H1 (cell line): ENCODE measurements around the gene FAM53A. TPM values are rescaled to one million over a fixed set of nuclear protein-coding genes. Genes with fewer than 3 reads are reported as not detected.

Source experiments
- CTCF ChIA-PET: fragments of 300-600 bp; sonication (Branson Sonifier 250); formaldehyde crosslinking; loops from one replicate; lab custom pipeline; 2021; ENCODE audit not compliant: partially characterized antibody; lab: Charles Lee
- POLR2A ChIA-PET: fragments of 300-600 bp; sonication (Branson Sonifier 250); formaldehyde crosslinking; loops from one replicate; lab custom pipeline; 2021; ENCODE audit warnings: inconsistent platforms; ENCODE audit not compliant: partially characterized antibody; lab: Charles Lee
- DNase-seq, 2 experiments: peaks; one replicate each; pipeline versions ENCODE4 v3.0.0 to v3.0.0-alpha.2; 2010 to 2022; ENCODE audit warnings: low spot score in 2 of 2, low read depth in 1 of 2, mixed read lengths in 1 of 2
- FAIRE-seq: peaks from 2 replicates; lab custom pipeline; 2011; peaks lifted over from hg19 to GRCh38; lab: Jason Lieb, UNC
- H2AFZ ChIP-seq: 2 replicates; pipeline ENCODE4 v1.8.1; 2012; ENCODE audit warnings: low read length, inconsistent platforms
- H2AK5ac ChIP-seq: 2 replicates; pipeline ENCODE4 v1.6.1; 2013; ENCODE audit warnings: low read depth, low read length
- H2BK120ac ChIP-seq: replicated peaks from 2 replicates; pipeline ENCODE3; 2013; ENCODE audit warnings: low read depth, low read length, inconsistent platforms
- H2BK12ac ChIP-seq: 2 replicates; pipeline ENCODE4 v1.6.1; 2013; ENCODE audit warnings: low read depth, low read length
- H2BK15ac ChIP-seq: 2 replicates; pipeline ENCODE4 v1.6.1; 2013; ENCODE audit warnings: low read length
- H2BK20ac ChIP-seq: 2 replicates; pipeline ENCODE4 v1.6.1; 2013; ENCODE audit warnings: low read length
- H2BK5ac ChIP-seq: 2 replicates; pipeline ENCODE4 v1.6.1; 2013; ENCODE audit warnings: low read depth, low read length
- H3K14ac ChIP-seq: 2 replicates; pipeline ENCODE4 v1.6.1; 2013; ENCODE audit warnings: inconsistent platforms; ENCODE audit not compliant: insufficient read length
- H3K18ac ChIP-seq: 2 replicates; pipeline ENCODE4 v1.6.1; 2013; ENCODE audit warnings: low read length; ENCODE audit errors: extremely low read depth
- H3K23ac ChIP-seq: 2 replicates; pipeline ENCODE4 v1.6.1; 2013; ENCODE audit warnings: inconsistent platforms; ENCODE audit not compliant: insufficient read length
- H3K23me2 ChIP-seq: 2 replicates; pipeline ENCODE4 v1.6.1; 2013; ENCODE audit warnings: low read depth, low read length
- H3K27ac ChIP-seq: 2 replicates; pipeline ENCODE4 v1.6.1; 2011; ENCODE audit warnings: low read depth, low read length, inconsistent platforms
- H3K27me3 ChIP-seq, 4 experiments: replicated peaks in 1 of 4; 1 replicate in 1 of 4; 2 replicates in 3 of 4; pipeline versions ENCODE4 v1.6.1 to v1.8.1; 2011 to 2013; ENCODE audit warnings: low read length in 3 of 4, mild to moderate bottlenecking in 3 of 4, inconsistent platforms in 2 of 4, mixed read lengths in 2 of 4, moderate library complexity in 1 of 4; ENCODE audit not compliant: control insufficient read depth in 3 of 4, insufficient read depth in 3 of 4; ENCODE audit errors: extremely low read depth in 1 of 4
- H3K36me3 ChIP-seq, 4 experiments: 2 replicates each; pipeline versions ENCODE4 v1.6.1 to v1.8.1; 2011 to 2013; ENCODE audit warnings: mild to moderate bottlenecking in 4 of 4, low read length in 3 of 4, moderate library complexity in 2 of 4, control low read depth in 1 of 4, inconsistent platforms in 1 of 4; ENCODE audit not compliant: insufficient read depth in 4 of 4, control insufficient read depth in 2 of 4
- H3K4ac ChIP-seq: replicated peaks from 2 replicates; pipeline ENCODE3; 2013; ENCODE audit warnings: low read length, low read depth, mixed read lengths, inconsistent platforms; ENCODE audit not compliant: insufficient read length
- H3K4me1 ChIP-seq, 4 experiments: replicated peaks in 1 of 4; 1 replicate in 1 of 4; 2 replicates in 3 of 4; pipeline versions ENCODE4 v1.6.1 to v1.8.1; 2011 to 2013; ENCODE audit warnings: low read length in 3 of 4, inconsistent platforms in 2 of 4, mixed read lengths in 1 of 4; ENCODE audit not compliant: insufficient read depth in 4 of 4, control insufficient read depth in 3 of 4
- H3K4me2 ChIP-seq, 2 experiments: 2 replicates each; pipeline versions ENCODE4 v1.6.1 to v1.8.1; 2011 to 2013; ENCODE audit warnings: low read depth in 2 of 2, low read length in 2 of 2, control low read depth in 1 of 2, inconsistent platforms in 1 of 2, mild to moderate bottlenecking in 1 of 2; ENCODE audit not compliant: insufficient read depth in 1 of 2
- H3K4me3 ChIP-seq, 4 experiments: fragments of 200-600, 300-600 bp in 1 of 4; sonication (generic), shearing (Covaris generic), sonication (Bioruptor Twin) in 1 of 4; 2 replicates each; pipeline versions ENCODE4 v1.5.1 to v1.8.1; 2011 to 2016; ENCODE audit warnings: low read length in 4 of 4, low read depth in 3 of 4, control low read depth in 2 of 4, inconsistent platforms in 2 of 4, mild to moderate bottlenecking in 2 of 4, mixed read lengths in 1 of 4, moderate library complexity in 1 of 4; ENCODE audit not compliant: insufficient read depth in 2 of 4; ENCODE audit errors: extremely low read depth in 1 of 4
- H3K56ac ChIP-seq: replicated peaks from 2 replicates; pipeline ENCODE3; 2013; ENCODE audit warnings: low read depth, mild to moderate bottlenecking, mixed read lengths, low read length, inconsistent platforms; ENCODE audit not compliant: insufficient read length
- H3K79me1 ChIP-seq: 2 replicates; pipeline ENCODE4 v1.6.1; 2013; ENCODE audit warnings: low read depth, low read length, control low read depth
- H3K79me2 ChIP-seq, 2 experiments: 2 replicates each; pipeline versions ENCODE4 v1.6.1 to v1.8.1; 2012 to 2013; ENCODE audit warnings: low read length in 2 of 2, mild to moderate bottlenecking in 2 of 2, inconsistent platforms in 1 of 2; ENCODE audit not compliant: insufficient read depth in 2 of 2, control insufficient read depth in 1 of 2
- H3K9ac ChIP-seq, 4 experiments: replicated peaks in 1 of 4; 1 replicate in 1 of 4; 2 replicates in 3 of 4; pipeline versions ENCODE4 v1.6.1 to v1.8.1; 2011 to 2013; ENCODE audit warnings: low read depth in 3 of 4, low read length in 3 of 4, control low read depth in 2 of 4, mild to moderate bottlenecking in 2 of 4, moderate library complexity in 2 of 4, inconsistent platforms in 1 of 4; ENCODE audit errors: extremely low read depth in 1 of 4
- H3K9me3 ChIP-seq, 2 experiments: 2 replicates each; pipeline versions ENCODE4 v1.6.1 to v1.8.1; 2012 to 2013; ENCODE audit warnings: mild to moderate bottlenecking in 2 of 2, moderate library complexity in 2 of 2, control low read depth in 1 of 2, inconsistent platforms in 1 of 2, low read depth in 1 of 2, low read length in 1 of 2, mixed read lengths in 1 of 2; ENCODE audit not compliant: insufficient read depth in 2 of 2
- H4K20me1 ChIP-seq, 2 experiments: replicated peaks in 1 of 2; 2 replicates each; pipeline versions ENCODE3 to v1.8.1; 2011 to 2013; ENCODE audit warnings: inconsistent platforms in 2 of 2, low read length in 2 of 2, mild to moderate bottlenecking in 1 of 2; ENCODE audit not compliant: insufficient read depth in 2 of 2, control insufficient read depth in 1 of 2
- H4K5ac ChIP-seq: 2 replicates; pipeline ENCODE4 v1.6.1; 2013; ENCODE audit warnings: low read length, low read depth, mixed read lengths, inconsistent platforms; ENCODE audit not compliant: insufficient read length
- H4K8ac ChIP-seq: 2 replicates; pipeline ENCODE4 v1.8.0; 2013; ENCODE audit warnings: mild to moderate bottlenecking, moderate library complexity, low read length, inconsistent platforms; ENCODE audit not compliant: insufficient read depth; ENCODE audit errors: extremely low read depth
- H4K91ac ChIP-seq: replicated peaks from 2 replicates; pipeline ENCODE3; 2013; ENCODE audit warnings: low read length, mixed read lengths, inconsistent platforms; ENCODE audit not compliant: insufficient read length
- ASH2L ChIP-seq: fragments of 200-600, 300-600 bp; sonication (generic); IDR thresholded peaks from one replicate; pipeline ENCODE4 v1.7.1; 2017; ENCODE audit warnings: low read length
- ATF2 ChIP-seq: IDR thresholded peaks from 2 replicates; pipeline ENCODE4 v1.6.1; 2012; ENCODE audit warnings: low read length, inconsistent platforms
- ATF3 ChIP-seq: IDR thresholded peaks from 2 replicates; pipeline ENCODE4 v1.6.1; 2011; ENCODE audit warnings: low read depth, mild to moderate bottlenecking, low read length; ENCODE audit not compliant: insufficient read depth
- BACH1 ChIP-seq: IDR thresholded peaks from 2 replicates; pipeline ENCODE4 v1.6.1; 2012; ENCODE audit warnings: low read length, improper control_type of control experiment
- HDAC2 ChIP-seq, 2 experiments: fragments of 300-600 bp in 1 of 2; sonication (generic) in 1 of 2; IDR thresholded peaks; 2 replicates each; pipeline ENCODE4 v1.6.1; 2011 to 2012; ENCODE audit warnings: low read depth in 2 of 2, low read length in 2 of 2, mild to moderate bottlenecking in 2 of 2, moderate library complexity in 2 of 2, borderline replicate concordance in 1 of 2, inconsistent platforms in 1 of 2
- JUN ChIP-seq: IDR thresholded peaks from 2 replicates; pipeline ENCODE4 v1.6.1; 2011; ENCODE audit warnings: low read depth, mild to moderate bottlenecking, improper control_type of control experiment, low read length
- KDM1A ChIP-seq: fragments of 200-600, 300-600 bp; sonication (generic); IDR thresholded peaks from 2 replicates; pipeline ENCODE4 v1.7.1; 2016; ENCODE audit warnings: mild to moderate bottlenecking, low read length, borderline replicate concordance
- SIN3A ChIP-seq, 2 experiments: IDR thresholded peaks in 1 of 2; conservative IDR thresholded peaks in 1 of 2; 2 replicates each; pipeline ENCODE4 v1.6.1; 2011 to 2012; ENCODE audit warnings: low read length in 2 of 2, improper control_type of control experiment in 1 of 2, low read depth in 1 of 2, mild to moderate bottlenecking in 1 of 2
- SIX5 ChIP-seq: IDR thresholded peaks from 2 replicates; pipeline ENCODE4 v1.6.1; 2011; ENCODE audit warnings: mild to moderate bottlenecking, low read depth, low read length
- SUZ12 ChIP-seq: fragments of 200-600 bp; sonication (generic); IDR thresholded peaks from 2 replicates; pipeline ENCODE4 v1.6.1; 2012; ENCODE audit warnings: mild to moderate bottlenecking, inconsistent platforms, low read length, moderate library complexity, mixed read lengths
- WGBS, 2 experiments: shearing (Covaris generic) in 1 of 2; methylation state at CpG; one replicate each; pipeline versions ENCODE4 v1.1.6 to v1.1.7; 2013 to 2015; ENCODE audit warnings: low lambda C conversion rate in 2 of 2, mixed read lengths in 2 of 2, inconsistent platforms in 1 of 2, low coverage in 1 of 2, missing lambda C conversion rate in 1 of 2; ENCODE audit not compliant: insufficient replicate concordance in 2 of 2, insufficient coverage in 1 of 2, insufficient read length in 1 of 2; ENCODE audit errors: extremely low coverage in 1 of 2, missing lambda C conversion rate in 1 of 2; 5-methylcytosine and 5-hydroxymethylcytosine counted together
- polyA plus RNA-seq, 7 experiments: library from polyadenylated mRNA; depleted of rRNA in 3 of 7; stranded (reverse) in 5 of 7; unstranded in 2 of 7; fragments of >200 nt in 5 of 7; fragments of 200-250 nt in 2 of 7; gene quantifications; 1 replicate in 5 of 7; 2 replicates in 1 of 7; 4 replicates in 1 of 7; pipeline versions ENCODE4 v1.2.1 to v1.2.3, GENCODE V29; 2011 to 2013; ENCODE audit warnings: missing spikeins in 2 of 7, mixed read lengths in 2 of 7
- total RNA-seq: library from RNA; stranded (reverse); fragmentation: NEBNext Ultra II Directional; extraction: Animal tissue kit (Norgen Biotek cat#: 25700); gene quantifications from 2 replicates; pipeline ENCODE4 v1.2.1, GENCODE V29; 2021

The FAM53A gene
- total and polyA plus RNA-seq, 2 of the 8 experiments (the other 6 are each of a cell fraction or from before 2014, with no cell fraction given), result 1.9 to 2.0 TPM

GRCh38 chr4:1603413-1604135, 80.5 kb downstream of the FAM53A start:
- Histone ChIP-seq H3K27ac (no peak overlapping the region), H3K56ac (no peak overlapping the region), H2BK20ac (no peak overlapping the region), H2BK15ac (no peak overlapping the region), H3K23me2 (no peaks in the 10 kb centered on the region), H3K4me1 (peaks cover 0 to 13% (median 7%) of the 10 kb centered on the region in 4 experiments; a peak in 5 of 7 replicates), H4K20me1 (no peaks in the 10 kb centered on the region), H3K9ac (no peak overlapping the region), H3K79me2 (no peaks in the 10 kb centered on the region), H4K5ac (no peak overlapping the region), H2BK5ac (no peak overlapping the region), H3K79me1 (no peaks in the 10 kb centered on the region), H3K4me2 (no peak overlapping the region), H3K9me3 (no peaks in the 10 kb centered on the region), H2AFZ (no peak overlapping the region), H2BK120ac (no peak overlapping the region), H2BK12ac (no peak overlapping the region), H4K91ac (no peak overlapping the region), H3K14ac (no peak overlapping the region), H3K4me3 (no peak overlapping the region), H3K23ac (no peak overlapping the region), H3K4ac (no peak overlapping the region), H3K36me3 (no peaks in the 10 kb centered on the region), H3K27me3 (no peaks in the 10 kb centered on the region), H4K8ac (no peak overlapping the region), H3K18ac (no peak overlapping the region), H2AK5ac (no peak overlapping the region)
- no peak for FAIRE-seq
- no peak for DNase-seq
- WGBS, 2 experiments, result 91% methylated on average over 14 of the region's 17 CpGs; no CpG with 5 or more reads in 1 of the 2 experiments
- ChIA-PET CTCF (no interaction called here), POLR2A (no interaction called here)
- TF ChIP-seq JUN (no peak), ASH2L (no peak), ATF3 (no peak), HDAC2 (IDR thresholded peaks at IDR 0.05; ENCODE audit: borderline replicate concordance in 1 of 2, low read depth in 2 of 2, low read length in 2 of 2) (no peak), SIX5 (no peak), SIN3A (conservative IDR thresholded peaks at IDR 0.05 in 1 of 2, IDR thresholded peaks at IDR 0.05 in 1 of 2; ENCODE audit: low read depth in 1 of 2, low read length in 2 of 2) (no peak), SUZ12 (no peak), BACH1 (no peak), KDM1A (no peak), ATF2 (no peak)
